ENCODE data around the gene HECW1.

Gene HECW1

DNA sequence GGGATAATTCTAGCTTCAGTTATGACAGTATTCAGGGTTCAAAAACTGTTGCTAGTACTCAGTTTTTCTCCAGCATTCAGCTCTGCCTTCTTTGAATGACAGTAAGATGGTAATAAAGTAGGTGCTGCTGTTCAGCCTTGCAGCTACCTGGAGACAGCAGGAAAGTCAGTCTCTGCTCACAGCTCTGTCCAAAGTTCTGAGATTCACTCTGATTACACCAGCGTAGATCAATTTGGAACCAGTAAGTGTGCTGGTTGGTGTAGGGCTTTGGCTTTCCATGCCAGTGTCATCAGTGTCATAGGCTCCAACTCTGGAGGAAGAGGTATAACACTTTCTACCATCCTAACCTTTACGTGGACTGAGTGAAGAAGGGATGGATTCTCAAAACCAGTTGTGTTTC lies 496.6 kb downstream of the HECW1 start:
- Histone ChIP-seq H3K36me3 (peaks cover 46 to 87% (median 66%) of the 10 kb centered on the region in 11 experiments), H3K27ac (no peak overlapping the region), H4K20me1 (peaks cover 0 to 52% (median 6%) of the 10 kb centered on the region in 11 experiments; a peak in 10 of 22 replicates), H3K4me3 (no peak overlapping the region), H3K4me2 (no peak overlapping the region), H3K9me3 (replicated peaks in 1 of 11) (no peaks in the 10 kb centered on the region), H3K9ac (no peak overlapping the region), H3K27me3 (no peaks in the 10 kb centered on the region), H3K4me1 (no peaks in the 10 kb centered on the region)
- no peak for TF ChIP-seq Cebpa-rat (IDR thresholded peaks at IDR 0.05)

DNA sequence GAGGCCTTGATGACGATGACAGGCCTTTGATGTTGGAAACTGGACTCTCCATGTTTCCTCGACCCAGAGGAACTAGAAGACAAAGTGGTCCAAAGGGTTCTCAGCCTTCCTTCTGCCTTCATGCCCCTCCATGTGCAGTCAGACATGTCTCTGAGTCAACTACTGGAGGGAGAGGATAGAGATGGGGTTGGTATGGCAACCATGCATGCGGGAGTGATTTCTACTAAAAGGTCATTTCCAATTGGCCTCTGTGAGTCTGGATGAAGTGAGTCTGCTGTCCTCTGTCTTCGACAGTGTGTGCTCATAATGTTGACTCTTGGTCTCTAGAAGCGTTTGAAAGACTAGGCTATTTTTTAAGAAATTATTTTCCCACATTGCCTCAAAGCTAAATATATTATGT lies 499.7 kb downstream of the HECW1 start:
- Histone ChIP-seq H4K20me1 (peaks cover 0 to 47% (median 0%) of the 10 kb centered on the region in 11 experiments; a peak in 4 of 22 replicates), H3K9ac (no peak overlapping the region), H3K4me1 (no peaks in the 10 kb centered on the region), H3K4me2 (no peak overlapping the region), H3K27ac (no peak overlapping the region), H3K27me3 (no peaks in the 10 kb centered on the region), H3K36me3 (peaks cover 68 to 100% (median 79%) of the 10 kb centered on the region in 11 experiments), H3K4me3 (no peak overlapping the region), H3K9me3 (replicated peaks in 1 of 11) (0 out of 22 replicates have a peak, but pooled peaks cover 0 to 5% (median 0%) of the 10 kb centered on the region in 11 experiments)
- TF ChIP-seq Cebpa-rat (IDR thresholded peaks at IDR 0.05): no peak

DNA sequence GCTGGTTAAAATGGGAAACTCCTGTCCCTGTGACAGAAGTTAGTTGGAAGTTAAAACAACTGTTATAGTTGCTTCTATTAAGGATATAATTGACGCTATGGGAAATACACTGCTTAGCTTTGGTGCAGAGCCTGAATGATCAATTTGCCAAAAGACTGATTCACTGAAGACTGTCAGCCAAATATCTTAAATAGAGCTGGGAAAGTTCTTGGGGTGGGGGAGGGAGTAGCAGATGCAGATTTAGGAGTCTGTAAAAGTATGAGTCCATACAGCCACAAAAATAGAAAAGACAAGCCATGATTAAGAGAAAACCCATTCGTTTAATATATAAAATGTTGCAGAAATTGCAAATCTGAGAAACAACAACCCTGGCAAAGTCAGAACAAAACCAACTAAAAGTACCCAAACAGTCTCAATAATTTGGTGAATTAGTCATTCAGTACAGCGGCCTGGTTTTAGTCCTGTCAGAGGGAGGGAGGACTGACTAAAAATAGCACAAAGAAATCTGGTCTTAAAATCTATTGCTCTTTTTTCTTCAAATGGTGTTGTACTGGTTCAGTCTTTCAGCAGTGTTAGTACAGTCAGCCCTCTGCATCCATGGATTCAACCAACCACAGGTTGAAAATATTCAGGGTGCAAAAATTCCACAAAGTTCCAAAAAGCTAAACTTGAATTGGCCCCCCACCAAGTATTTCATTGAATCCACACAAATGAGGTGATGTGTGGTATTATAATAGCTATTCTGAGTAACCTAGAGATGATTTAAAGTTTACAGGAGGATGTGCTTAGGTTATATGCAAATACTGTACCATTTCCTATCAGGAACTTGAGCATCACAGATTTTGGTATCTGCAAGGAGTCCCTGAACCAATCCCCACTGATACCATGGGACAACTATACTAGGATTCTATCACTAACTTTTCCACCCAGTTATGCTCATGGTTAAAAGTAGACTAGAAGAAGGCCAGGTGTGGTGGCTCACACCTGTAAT lies 500.4 kb downstream of the HECW1 start:
- H3K9me3 ChIP-seq (replicated peaks in 1 of 11): 0 out of 22 replicates have a peak, but pooled peaks cover 0 to 5% (median 0%) of the 10 kb centered on the region in 11 experiments
- peaks cover 72 to 100% (median 81%) of the 10 kb centered on the region in 11 experiments for H3K36me3 ChIP-seq
- no peak overlapping the region for H3K9ac ChIP-seq
- no peak overlapping the region for H3K4me2 ChIP-seq
- H3K4me1 ChIP-seq: no peaks in the 10 kb centered on the region
- TF ChIP-seq Cebpa-rat (IDR thresholded peaks at IDR 0.05): no peak
- H4K20me1 ChIP-seq: peaks cover 0 to 53% (median 0%) of the 10 kb centered on the region in 11 experiments; a peak in 4 of 22 replicates
- H3K27ac ChIP-seq: no peak overlapping the region
- H3K4me3 ChIP-seq: no peak overlapping the region
- H3K27me3 ChIP-seq: no peaks in the 10 kb centered on the region

All from BLaER1 treated with 17β-estradiol and CSF1 and Interleukin-3, amounts not matched to agents 10 nM and 100 nM (cell line).